ENCODE results near the gene SLC1A2. TPM values are rescaled to one million over a fixed set of nuclear protein-coding genes. Genes with fewer than 3 reads are reported as not detected.

Gene SLC1A2
- total RNA-seq, 1 experiment from 2014 or later, result 0.50 TPM

DNA sequence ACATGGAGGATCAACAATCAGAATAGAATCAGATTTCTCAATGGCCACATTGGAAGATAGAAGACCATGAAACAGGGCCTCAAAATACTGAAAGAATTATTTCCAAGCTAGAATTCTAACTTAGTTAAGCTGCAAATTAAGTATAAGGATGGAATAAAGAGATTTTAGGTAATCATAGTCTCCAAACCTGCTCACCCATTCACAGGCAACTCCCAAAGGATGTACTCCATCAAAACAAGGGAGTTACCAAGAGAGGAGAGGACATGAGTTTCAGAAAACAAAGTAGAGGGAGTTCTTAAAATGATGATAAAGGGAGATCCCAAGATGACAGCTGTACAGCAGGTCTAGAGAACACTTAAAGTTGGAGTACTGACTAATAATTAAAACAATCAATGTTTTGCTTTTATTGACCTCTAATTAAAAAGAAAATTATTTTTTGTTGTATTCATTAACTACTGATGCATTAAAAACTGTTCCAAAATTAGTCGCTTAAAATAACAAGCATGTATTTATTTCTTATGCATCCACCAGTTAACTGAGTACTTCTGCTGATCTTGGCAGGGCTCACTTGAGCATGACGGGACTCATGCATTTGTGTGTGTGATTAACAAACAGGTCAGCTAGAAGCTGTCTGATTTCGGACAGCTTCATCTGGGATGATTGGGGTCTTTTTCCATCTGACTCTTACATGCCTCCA lies 184.8 kb downstream of the SLC1A2 start:
- no peaks in the 10 kb centered on the region for H3K79me1 ChIP-seq (ENCODE audit: insufficient read depth, low read depth, low read length, poor library complexity, severe bottlenecking)
- Mint-ChIP-seq H3K4me1 (peaks cover 14 to 17% of the 10 kb centered on the region in 2 experiments), H3K27me3 (ENCODE audit: low read depth) (no peaks in the 10 kb centered on the region; the same call in none of the 2 replicates), H3K9me3 (no peaks in the 10 kb centered on the region; a peak in 1 of 5 replicates), H3K27ac (no peak overlapping the region), H3K4me3 (no peak overlapping the region), H3K36me3 (ENCODE audit: insufficient read depth in 1 of 3, low read depth in 3 of 3) (0 out of 7 replicates have a peak, but pooled peaks cover 0 to 4% (median 0%) of the 10 kb centered on the region in 3 experiments)
- no peak overlapping the region for H2AFZ ChIP-seq (ENCODE audit: low read length)
- no peaks in the 10 kb centered on the region for H3K9me3 ChIP-seq (ENCODE audit: control insufficient read depth, low read depth, low read length)
- H2AK5ac ChIP-seq (ENCODE audit: insufficient read length, low read length), result no peak overlapping the region
- H4K91ac ChIP-seq (ENCODE audit: insufficient read length, low read depth, low read length), result no peak overlapping the region
- no peak overlapping the region for H2BK15ac ChIP-seq (ENCODE audit: low read depth, low read length)
- no peak overlapping the region for H2BK20ac ChIP-seq (ENCODE audit: low read depth, low read length, poor library complexity, severe bottlenecking)
- H3K4me2 ChIP-seq (ENCODE audit: insufficient read depth, insufficient read length, low read length), result no peak overlapping the region
- no peak overlapping the region for H3K18ac ChIP-seq (ENCODE audit: insufficient read length, low read depth, low read length)
- no peak overlapping the region for H3K27ac ChIP-seq (ENCODE audit: insufficient read length, low read depth, low read length)
- no peaks in the 10 kb centered on the region for H3K79me2 ChIP-seq (ENCODE audit: insufficient read depth, low read length)
- H3T11ph ChIP-seq (ENCODE audit: low read length), result no peak overlapping the region
- no peak for DNase-seq
- no peak overlapping the region for H4K8ac ChIP-seq (replicated peaks; ENCODE audit: insufficient read length, low read depth, low read length)
- H3K27me3 ChIP-seq (ENCODE audit: insufficient read depth, low read length), result no peaks in the 10 kb centered on the region
- H3K4ac ChIP-seq (ENCODE audit: low read depth, low read length), result no peak overlapping the region
- H4K5ac ChIP-seq (ENCODE audit: insufficient read length, low read depth, low read length), result no peak overlapping the region
- H3K56ac ChIP-seq (ENCODE audit: insufficient read length, low read depth, low read length), result no peak overlapping the region
- no peak overlapping the region for H2BK5ac ChIP-seq (ENCODE audit: insufficient read length, low read length)
- peaks cover 1% of the 10 kb centered on the region; the same call in 1 of the 2 replicates for H3K4me1 ChIP-seq (ENCODE audit: insufficient read depth, low read length)
- H3K23me2 ChIP-seq (ENCODE audit: insufficient read length, low read depth, low read length, poor library complexity, severe bottlenecking), result no peaks in the 10 kb centered on the region
- TF ChIP-seq, protein P1, sequence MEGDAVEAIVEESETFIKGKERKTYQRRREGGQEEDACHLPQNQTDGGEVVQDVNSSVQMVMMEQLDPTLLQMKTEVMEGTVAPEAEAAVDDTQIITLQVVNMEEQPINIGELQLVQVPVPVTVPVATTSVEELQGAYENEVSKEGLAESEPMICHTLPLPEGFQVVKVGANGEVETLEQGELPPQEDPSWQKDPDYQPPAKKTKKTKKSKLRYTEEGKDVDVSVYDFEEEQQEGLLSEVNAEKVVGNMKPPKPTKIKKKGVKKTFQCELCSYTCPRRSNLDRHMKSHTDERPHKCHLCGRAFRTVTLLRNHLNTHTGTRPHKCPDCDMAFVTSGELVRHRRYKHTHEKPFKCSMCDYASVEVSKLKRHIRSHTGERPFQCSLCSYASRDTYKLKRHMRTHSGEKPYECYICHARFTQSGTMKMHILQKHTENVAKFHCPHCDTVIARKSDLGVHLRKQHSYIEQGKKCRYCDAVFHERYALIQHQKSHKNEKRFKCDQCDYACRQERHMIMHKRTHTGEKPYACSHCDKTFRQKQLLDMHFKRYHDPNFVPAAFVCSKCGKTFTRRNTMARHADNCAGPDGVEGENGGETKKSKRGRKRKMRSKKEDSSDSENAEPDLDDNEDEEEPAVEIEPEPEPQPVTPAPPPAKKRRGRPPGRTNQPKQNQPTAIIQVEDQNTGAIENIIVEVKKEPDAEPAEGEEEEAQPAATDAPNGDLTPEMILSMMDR (conservative IDR thresholded peaks at IDR 0.05), result no peak
- H2BK120ac ChIP-seq (ENCODE audit: low read depth, low read length, poor library complexity, severe bottlenecking), result no peak overlapping the region
- H3K14ac ChIP-seq (ENCODE audit: insufficient read depth, low read length), result no peak overlapping the region
- WGBS (ENCODE audit: extremely low coverage, insufficient read length, low lambda C conversion rate), result no CpG with 5 or more reads among the region's 3 CpGs
- no peak overlapping the region for H2BK12ac ChIP-seq (ENCODE audit: insufficient read length, low read depth, low read length)
- H3K23ac ChIP-seq (ENCODE audit: insufficient read length, low read depth, low read length), result no peak overlapping the region
- H4K20me1 ChIP-seq (ENCODE audit: control insufficient read depth, insufficient read depth, insufficient read length), result no peaks in the 10 kb centered on the region
- H3K9ac ChIP-seq (ENCODE audit: extremely low read depth, insufficient read length, low read length), result no peak overlapping the region

All from H9 (cell line).